ENCODE data around the gene CCT2. TPM values are rescaled to one million over a fixed set of nuclear protein-coding genes. Genes with fewer than 3 reads are reported as not detected.

CCT2 gene
- total and polyA plus RNA-seq, 2 donors (not counting 1 experiment from before 2014, with no cell fraction given), result 174 to 178 TPM

DNA sequence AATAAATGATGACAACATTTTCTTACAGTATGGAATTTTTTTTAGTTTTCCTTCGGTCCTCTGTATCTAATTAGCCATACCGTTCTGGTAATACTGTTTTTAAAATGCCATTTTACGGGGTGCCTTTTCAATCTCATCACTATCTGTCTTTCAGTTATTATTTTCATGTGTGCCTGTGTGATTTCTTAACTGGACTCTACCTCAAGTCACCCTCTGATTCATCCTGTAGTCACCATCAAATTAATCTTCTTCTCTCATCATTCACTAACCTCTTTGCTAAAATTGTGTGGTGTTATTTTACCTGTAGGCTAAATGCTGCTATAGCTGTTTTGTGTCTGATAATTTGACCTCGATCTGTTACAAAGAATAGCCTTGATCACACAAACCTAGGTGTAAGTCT, 16.0 kb upstream of the CCT2 start:
- peak in 1 of 2 donors; percentile 71 for DNase-seq (ENCODE audit: low read depth in 2 of 2)

DNA sequence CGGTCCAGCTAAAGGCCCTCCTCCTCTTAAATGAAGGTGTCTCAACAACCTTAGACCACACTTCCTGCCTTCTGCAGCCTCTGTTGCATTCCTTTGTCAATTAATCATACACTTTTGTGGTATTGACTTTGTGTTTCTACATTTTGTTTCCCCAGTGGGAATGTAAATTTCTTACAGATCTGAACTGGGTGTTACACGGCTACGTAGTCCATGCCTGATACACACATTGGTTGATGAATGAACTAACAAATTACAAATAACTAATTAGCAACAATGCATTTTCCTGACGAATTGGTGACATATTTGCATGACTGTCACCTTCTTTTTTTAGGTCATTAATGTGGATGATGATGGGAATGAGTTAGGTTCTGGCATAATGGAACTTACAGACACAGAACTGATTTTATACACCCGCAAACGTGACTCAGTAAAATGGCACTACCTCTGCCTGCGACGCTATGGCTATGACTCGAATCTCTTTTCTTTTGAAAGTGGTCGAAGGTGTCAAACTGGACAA, 15.2 kb upstream of the CCT2 start:
- peaks cover 4% of the 10 kb centered on the region for H3K36me3 ChIP-seq (ENCODE audit: control insufficient read depth, insufficient read depth, low read length)
- no peaks in the 10 kb centered on the region for H4K20me1 ChIP-seq (ENCODE audit: control insufficient read depth, extremely low read depth, insufficient read depth, low read length)
- DNase-seq (ENCODE audit: low read depth in 2 of 2), result peak in 1 of 2 donors; percentile 96
- H3K9me3 ChIP-seq (ENCODE audit: control insufficient read depth, insufficient read depth, low read depth, low read length), result no peaks in the 10 kb centered on the region
- H3K4me2 ChIP-seq (ENCODE audit: extremely low read depth, insufficient read depth, low read length), result no peak overlapping the region
- no peaks in the 10 kb centered on the region for H3K27me3 ChIP-seq (ENCODE audit: control insufficient read depth, insufficient read depth, low read length)
- H3K4me1 ChIP-seq (ENCODE audit: control insufficient read depth, extremely low read depth, insufficient read depth, low read length), result peaks cover 2% of the 10 kb centered on the region
- no peak overlapping the region for H3K27ac ChIP-seq (ENCODE audit: insufficient read depth, low read length)
- no peak overlapping the region for H3K9ac ChIP-seq (ENCODE audit: insufficient read depth, low read length)
- H3K4me3 ChIP-seq (replicated peaks in 1 of 4; ENCODE audit: control extremely low read depth in 1 of 4, insufficient read depth in 1 of 4, low read depth in 3 of 4, low read length in 4 of 4), result no peak overlapping the region
- H3K79me2 ChIP-seq (ENCODE audit: control insufficient read depth, insufficient read depth, low read length), result peaks cover 2% of the 10 kb centered on the region
- no peak overlapping the region for H2AFZ ChIP-seq (ENCODE audit: low read length)
- TF ChIP-seq, protein P1, sequence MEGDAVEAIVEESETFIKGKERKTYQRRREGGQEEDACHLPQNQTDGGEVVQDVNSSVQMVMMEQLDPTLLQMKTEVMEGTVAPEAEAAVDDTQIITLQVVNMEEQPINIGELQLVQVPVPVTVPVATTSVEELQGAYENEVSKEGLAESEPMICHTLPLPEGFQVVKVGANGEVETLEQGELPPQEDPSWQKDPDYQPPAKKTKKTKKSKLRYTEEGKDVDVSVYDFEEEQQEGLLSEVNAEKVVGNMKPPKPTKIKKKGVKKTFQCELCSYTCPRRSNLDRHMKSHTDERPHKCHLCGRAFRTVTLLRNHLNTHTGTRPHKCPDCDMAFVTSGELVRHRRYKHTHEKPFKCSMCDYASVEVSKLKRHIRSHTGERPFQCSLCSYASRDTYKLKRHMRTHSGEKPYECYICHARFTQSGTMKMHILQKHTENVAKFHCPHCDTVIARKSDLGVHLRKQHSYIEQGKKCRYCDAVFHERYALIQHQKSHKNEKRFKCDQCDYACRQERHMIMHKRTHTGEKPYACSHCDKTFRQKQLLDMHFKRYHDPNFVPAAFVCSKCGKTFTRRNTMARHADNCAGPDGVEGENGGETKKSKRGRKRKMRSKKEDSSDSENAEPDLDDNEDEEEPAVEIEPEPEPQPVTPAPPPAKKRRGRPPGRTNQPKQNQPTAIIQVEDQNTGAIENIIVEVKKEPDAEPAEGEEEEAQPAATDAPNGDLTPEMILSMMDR (conservative IDR thresholded peaks at IDR 0.05 in 1 of 2, IDR thresholded peaks at IDR 0.05 in 1 of 2; ENCODE audit: low read depth in 1 of 2, low read length in 2 of 2), result no peak
- no peak for TF ChIP-seq EZH2 (IDR thresholded peaks at IDR 0.05; ENCODE audit: low read length, missing control alignments)

More for the DNA sequence above, 16.0 kb upstream of the CCT2 start:
- Histone ChIP-seq H3K27ac (ENCODE audit: insufficient read depth, low read length) (no peak overlapping the region), H3K9ac (ENCODE audit: insufficient read depth, low read length) (no peak overlapping the region), H3K4me1 (ENCODE audit: control insufficient read depth, extremely low read depth, insufficient read depth, low read length) (peaks cover 2% of the 10 kb centered on the region), H3K36me3 (ENCODE audit: control insufficient read depth, insufficient read depth, low read length) (peaks cover 1% of the 10 kb centered on the region), H3K4me3 (replicated peaks in 1 of 4; ENCODE audit: control extremely low read depth in 1 of 4, insufficient read depth in 1 of 4, low read depth in 3 of 4, low read length in 4 of 4) (no peak overlapping the region), H2AFZ (ENCODE audit: low read length) (no peak overlapping the region), H3K9me3 (ENCODE audit: control insufficient read depth, insufficient read depth, low read depth, low read length) (no peaks in the 10 kb centered on the region), H3K4me2 (ENCODE audit: extremely low read depth, insufficient read depth, low read length) (no peak overlapping the region), H3K79me2 (ENCODE audit: control insufficient read depth, insufficient read depth, low read length) (peaks cover 2% of the 10 kb centered on the region), H4K20me1 (ENCODE audit: control insufficient read depth, extremely low read depth, insufficient read depth, low read length) (no peaks in the 10 kb centered on the region), H3K27me3 (ENCODE audit: control insufficient read depth, insufficient read depth, low read length) (no peaks in the 10 kb centered on the region)
- no peak for TF ChIP-seq EZH2 (IDR thresholded peaks at IDR 0.05; ENCODE audit: low read length, missing control alignments)
- TF ChIP-seq, protein P1 (conservative IDR thresholded peaks at IDR 0.05 in 1 of 2, IDR thresholded peaks at IDR 0.05 in 1 of 2; ENCODE audit: low read depth in 1 of 2, low read length in 2 of 2), result no peak

DNA sequence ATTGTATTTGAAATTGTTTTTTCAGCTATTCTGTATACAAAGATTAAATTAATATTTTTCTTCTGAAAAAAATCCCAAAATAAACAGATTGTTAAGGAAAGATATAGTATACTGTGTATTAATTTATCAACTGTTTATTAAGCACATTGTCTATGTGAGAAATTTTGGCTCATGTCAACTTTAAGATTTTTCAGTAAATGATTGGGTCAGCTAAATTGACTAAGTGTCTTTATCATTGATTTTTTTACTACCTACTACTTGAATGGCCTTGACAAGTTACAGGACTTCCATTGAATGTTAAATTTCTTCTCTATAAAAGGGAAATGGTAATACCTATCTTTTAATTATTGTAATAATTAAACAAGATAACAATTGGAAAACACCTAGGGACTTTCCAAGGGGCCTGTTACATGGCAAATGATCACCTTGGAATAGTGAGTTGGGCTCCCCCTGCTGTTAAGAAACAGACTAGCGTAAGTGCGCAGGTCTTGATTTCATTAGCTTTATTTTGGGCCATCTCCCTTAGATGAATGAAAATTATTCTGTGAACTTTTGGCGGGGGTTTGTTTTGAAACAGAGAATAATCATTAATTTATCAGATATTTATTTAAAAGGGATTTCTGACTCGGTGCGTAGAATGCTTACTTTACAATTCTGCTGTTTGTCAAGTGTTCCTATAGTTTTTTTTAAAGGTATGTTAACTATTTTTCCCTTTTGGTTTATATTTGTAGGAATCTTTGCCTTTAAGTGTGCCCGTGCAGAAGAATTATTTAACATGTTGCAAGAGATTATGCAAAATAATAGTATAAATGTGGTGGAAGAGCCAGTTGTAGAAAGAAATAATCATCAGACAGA, 14.5 kb upstream of the CCT2 start:
- Histone ChIP-seq H3K4me2 (ENCODE audit: extremely low read depth, insufficient read depth, low read length) (no peak overlapping the region), H3K4me1 (ENCODE audit: control insufficient read depth, extremely low read depth, insufficient read depth, low read length) (peaks cover 2% of the 10 kb centered on the region), H3K9ac (ENCODE audit: insufficient read depth, low read length) (no peak overlapping the region), H4K20me1 (ENCODE audit: control insufficient read depth, extremely low read depth, insufficient read depth, low read length) (no peaks in the 10 kb centered on the region), H2AFZ (ENCODE audit: low read length) (no peak overlapping the region), H3K36me3 (ENCODE audit: control insufficient read depth, insufficient read depth, low read length) (peaks cover 4% of the 10 kb centered on the region), H3K27me3 (ENCODE audit: control insufficient read depth, insufficient read depth, low read length) (no peaks in the 10 kb centered on the region), H3K27ac (ENCODE audit: insufficient read depth, low read length) (no peak overlapping the region), H3K4me3 (replicated peaks in 1 of 4; ENCODE audit: control extremely low read depth in 1 of 4, insufficient read depth in 1 of 4, low read depth in 3 of 4, low read length in 4 of 4) (no peak overlapping the region), H3K9me3 (ENCODE audit: control insufficient read depth, insufficient read depth, low read depth, low read length) (no peaks in the 10 kb centered on the region), H3K79me2 (ENCODE audit: control insufficient read depth, insufficient read depth, low read length) (peaks cover 2% of the 10 kb centered on the region)
- no peak for TF ChIP-seq EZH2 (IDR thresholded peaks at IDR 0.05; ENCODE audit: low read length, missing control alignments)
- TF ChIP-seq, protein P1 (conservative IDR thresholded peaks at IDR 0.05 in 1 of 2, IDR thresholded peaks at IDR 0.05 in 1 of 2; ENCODE audit: low read depth in 1 of 2, low read length in 2 of 2), result peak; percentile 82 to 88
- peak; percentile 69 to 82 for DNase-seq (ENCODE audit: low read depth in 2 of 2)
